Neural cell (in vitro differentiated cells): Measurements from ENCODE around the gene FBXO24. TPM values are rescaled to one million over a fixed set of nuclear protein-coding genes. Genes with fewer than 3 reads are reported as not detected.

Experiments
- H2AFZ ChIP-seq: fragments of 200-600, 300-800 bp; sonication (generic), shearing (Covaris generic); 2 replicates; pipeline ENCODE4 v1.6.0; 2014; ENCODE audit warnings: low read depth, mild to moderate bottlenecking, antibody characterized with exemption, low read length, moderate library complexity
- H3F3A ChIP-seq: fragments of 200-600 bp; shearing (Covaris generic); 2 replicates; pipeline ENCODE4 v1.6.1; 2016; ENCODE audit warnings: mild to moderate bottlenecking, moderate library complexity, mixed read lengths, antibody characterized with exemption, low read length; ENCODE audit not compliant: insufficient read depth, poor library complexity, severe bottlenecking
- H3K27ac ChIP-seq: fragments of 200-600, 300-800 bp; sonication (generic), shearing (Covaris generic); 2 replicates; pipeline ENCODE4 v1.5.1; 2014; ENCODE audit warnings: mild to moderate bottlenecking, low read length, moderate library complexity
- H3K27me3 ChIP-seq: fragments of 300-800, 200-600 bp; sonication (generic), shearing (Covaris generic); 2 replicates; pipeline ENCODE4 v1.6.0; 2014; ENCODE audit warnings: mild to moderate bottlenecking, low read depth, low read length, moderate library complexity; ENCODE audit not compliant: insufficient read depth
- H3K36me3 ChIP-seq: fragments of 300-800, 200-600 bp; sonication (generic), shearing (Covaris generic); 2 replicates; pipeline ENCODE4 v1.5.1; 2014; ENCODE audit warnings: mild to moderate bottlenecking, antibody characterized with exemption, low read length, moderate library complexity; ENCODE audit not compliant: insufficient read depth
- H3K4me2 ChIP-seq: fragments of 300-800, 200-600 bp; sonication (generic), shearing (Covaris generic); 2 replicates; pipeline ENCODE4 v1.6.0; 2014; ENCODE audit warnings: mild to moderate bottlenecking, low read length
- H3K4me3 ChIP-seq: fragments of 300-800, 200-600 bp; sonication (generic), shearing (Covaris generic); 2 replicates; pipeline ENCODE4 v1.5.1; 2014; ENCODE audit warnings: mild to moderate bottlenecking, low read length, moderate library complexity
- H3K79me2 ChIP-seq: fragments of 200-600 bp; shearing (Covaris generic); replicated peaks from 2 replicates; pipeline ENCODE4 v1.6.0; 2014; ENCODE audit warnings: mild to moderate bottlenecking, low read length, moderate library complexity; ENCODE audit not compliant: insufficient read depth
- H3K9ac ChIP-seq: fragments of 300-800, 200-600 bp; sonication (generic), shearing (Covaris generic); 2 replicates; pipeline ENCODE4 v1.6.1; 2016; ENCODE audit warnings: mild to moderate bottlenecking, low read length, mixed read lengths
- H3K9me2 ChIP-seq: fragments of 200-600 bp; shearing (Covaris generic); 2 replicates; pipeline ENCODE4 v1.6.1; 2016; ENCODE audit warnings: mild to moderate bottlenecking, low read length, mixed read lengths; ENCODE audit not compliant: insufficient read depth
- H3K9me3 ChIP-seq: fragments of 200-600, 300-800 bp; sonication (generic), shearing (Covaris generic); 2 replicates; pipeline ENCODE4 v1.6.1; 2016; ENCODE audit warnings: mild to moderate bottlenecking, mixed run types, low read length, moderate library complexity, mixed read lengths
- H4K20me1 ChIP-seq: fragments of 200-600 bp; shearing (Covaris generic); 2 replicates; pipeline ENCODE4 v1.6.1; 2016; ENCODE audit warnings: mild to moderate bottlenecking, mixed run types; ENCODE audit not compliant: insufficient read depth
- CTCF ChIP-seq: fragments of 450-650 bp; IDR thresholded peaks from 2 replicates; pipeline ENCODE4 v1.5.1; 2014; ENCODE audit warnings: antibody characterized with exemption, mild to moderate bottlenecking, moderate library complexity; ENCODE audit not compliant: poor library complexity, severe bottlenecking
- EP300 ChIP-seq: fragments of 450-650 bp; conservative IDR thresholded peaks from 2 replicates; pipeline ENCODE4 v1.6.1; 2014; ENCODE audit warnings: antibody characterized with exemption, mild to moderate bottlenecking, moderate library complexity; ENCODE audit not compliant: poor library complexity, severe bottlenecking
- EZH2 ChIP-seq: fragments of 200-600, 300-800 bp; shearing (Covaris generic), sonication (generic); IDR thresholded peaks from 2 replicates; pipeline ENCODE4 v1.6.1; 2014; ENCODE audit warnings: antibody characterized with exemption, low read length, borderline replicate concordance, mild to moderate bottlenecking; ENCODE audit not compliant: insufficient read depth, poor library complexity, severe bottlenecking
- MXI1 ChIP-seq: fragments of 450-650 bp; conservative IDR thresholded peaks from 2 replicates; pipeline ENCODE4 v1.6.1; 2014; ENCODE audit warnings: antibody characterized with exemption, mild to moderate bottlenecking; ENCODE audit not compliant: poor library complexity, severe bottlenecking
- POLR2AphosphoS5 ChIP-seq: IDR thresholded peaks from 2 replicates; pipeline ENCODE4 v1.6.1; 2012
- RAD21 ChIP-seq: fragments of 450-650 bp; conservative IDR thresholded peaks from 2 replicates; pipeline ENCODE4 v1.6.1; 2014; ENCODE audit warnings: antibody characterized with exemption, mild to moderate bottlenecking, moderate library complexity
- REST ChIP-seq: IDR thresholded peaks from 2 replicates; pipeline ENCODE4 v1.6.1; 2012; ENCODE audit warnings: borderline replicate concordance
- SMC3 ChIP-seq: fragments of 450-650 bp; conservative IDR thresholded peaks from 2 replicates; pipeline ENCODE4 v1.6.1; 2014; ENCODE audit warnings: antibody characterized with exemption, mild to moderate bottlenecking, moderate library complexity; ENCODE audit not compliant: poor library complexity
- TAF1 ChIP-seq: IDR thresholded peaks from 2 replicates; pipeline ENCODE4 v1.6.1; 2012; ENCODE audit warnings: low read depth
- polyA plus RNA-seq: library from polyadenylated mRNA; depleted of rRNA; stranded (reverse); fragments of >200 nt; gene quantifications from 2 replicates; pipeline ENCODE4 v1.2.3, GENCODE V29; 2014

The FBXO24 gene
- polyA plus RNA-seq, 1 donor from 2014 or later = 0.52 TPM

DNA sequence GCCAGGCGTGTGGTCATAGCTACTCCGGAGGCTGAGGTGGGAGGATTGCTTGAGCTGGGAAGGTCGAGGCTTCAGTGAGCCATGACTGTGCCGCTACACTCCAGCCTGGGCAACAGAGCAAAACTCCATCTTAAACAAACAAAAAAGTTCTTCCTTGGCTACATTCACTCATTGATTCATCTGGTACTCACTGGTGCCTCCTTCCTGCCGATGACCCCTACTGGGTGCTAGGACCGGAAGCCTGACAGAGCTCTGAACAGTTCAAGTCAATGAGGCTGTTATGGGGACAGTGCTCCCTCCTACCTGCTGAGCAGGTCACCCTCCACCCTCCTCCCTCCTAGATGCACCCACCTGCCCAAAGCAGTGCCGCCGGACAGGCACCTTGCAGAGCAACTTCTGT is 21.0 kb downstream of the FBXO24 start:
- TF ChIP-seq EZH2 = no peak
- TF ChIP-seq TAF1 = no peak
- TF ChIP-seq POLR2AphosphoS5 = no peak
- TF ChIP-seq CTCF = no peak
- TF ChIP-seq RAD21 = no peak
- no peak for TF ChIP-seq MXI1
- TF ChIP-seq SMC3 = no peak
- TF ChIP-seq REST = no peak
- no peak for TF ChIP-seq EP300
- no peaks in the 10 kb centered on the region for H3K36me3 ChIP-seq
- no peak overlapping the region for H3K4me2 ChIP-seq
- no peaks in the 10 kb centered on the region for H4K20me1 ChIP-seq
- H2AFZ ChIP-seq = no peak overlapping the region
- H3K4me3 ChIP-seq = no peak overlapping the region
- no peak overlapping the region for H3K27ac ChIP-seq
- H3K9ac ChIP-seq = no peak overlapping the region
- H3F3A ChIP-seq = no peaks in the 10 kb centered on the region
- no peaks in the 10 kb centered on the region for H3K79me2 ChIP-seq
- H3K27me3 ChIP-seq = peaks cover 34% of the 10 kb centered on the region
- H3K9me2 ChIP-seq = no peaks in the 10 kb centered on the region
- no peaks in the 10 kb centered on the region for H3K9me3 ChIP-seq

- Histone ChIP-seq H3F3A (no peaks in the 10 kb centered on the region), H3K9me3 (no peaks in the 10 kb centered on the region), H2AFZ (no peak overlapping the region), H3K36me3 (no peaks in the 10 kb centered on the region), H3K27me3 (peaks cover 16% of the 10 kb centered on the region), H3K79me2 (peaks cover 4% of the 10 kb centered on the region), H3K9ac (no peak overlapping the region), H3K4me3 (no peak overlapping the region), H3K4me2 (no peak overlapping the region), H3K9me2 (no peaks in the 10 kb centered on the region), H3K27ac (no peak overlapping the region), H4K20me1 (no peaks in the 10 kb centered on the region)
- TF ChIP-seq MXI1 (no peak), TAF1 (no peak), SMC3 (no peak), POLR2AphosphoS5 (no peak), EP300 (no peak), RAD21 (no peak), EZH2 (no peak), CTCF (no peak), REST (no peak)
Observed at GRCh38 chr7:100609958-100610357, 23.8 kb downstream of the FBXO24 start.
